DMS153 treated with DMSO at 0.1 percent for 48 hours (cell line): ENCODE data around the gene TCAF1.

Experiments used
- DNase-seq: peaks from one replicate; lab custom pipeline; 2025; ENCODE audit not compliant: unreplicated experiment; lab: John Stamatoyannopoulos, UW

TCAF1 gene

GRCh38 chr7:143901668-143902331 lies at the start of gene TCAF1:
TCAF1 (minus strand) TSS chr7:143902176; CDS start chr7:143876608, 25,568 bp downstream.
- peak; percentile 90 for DNase-seq

DNA sequence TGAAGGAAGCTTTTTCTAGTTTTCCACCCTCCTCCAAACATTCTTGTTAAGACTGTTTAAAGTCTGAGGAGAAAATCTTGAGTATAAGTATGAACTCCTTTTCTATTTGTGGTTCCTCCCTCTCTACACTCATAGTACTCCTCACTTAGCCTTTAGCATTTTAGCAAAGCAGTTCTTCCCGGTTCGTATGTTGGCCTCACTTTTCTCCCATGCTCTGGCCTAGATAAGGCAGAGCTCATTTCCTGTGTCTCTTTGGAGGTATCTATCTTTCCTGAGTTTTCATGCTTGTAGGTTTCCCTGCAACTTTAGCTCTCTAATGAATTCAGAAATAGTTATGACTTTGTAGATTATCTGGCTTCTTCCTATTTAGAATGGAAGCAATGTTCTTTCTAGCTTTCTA lies 46.8 kb upstream of the TCAF1 start:
- no peak for DNase-seq

- no peak for DNase-seq
Measured at GRCh38 chr7:143947111-143947510, 45.1 kb upstream of the TCAF1 start.

- DNase-seq: no peak
Measured at GRCh38 chr7:143945423-143945822, 43.4 kb upstream of the TCAF1 start.

DNA sequence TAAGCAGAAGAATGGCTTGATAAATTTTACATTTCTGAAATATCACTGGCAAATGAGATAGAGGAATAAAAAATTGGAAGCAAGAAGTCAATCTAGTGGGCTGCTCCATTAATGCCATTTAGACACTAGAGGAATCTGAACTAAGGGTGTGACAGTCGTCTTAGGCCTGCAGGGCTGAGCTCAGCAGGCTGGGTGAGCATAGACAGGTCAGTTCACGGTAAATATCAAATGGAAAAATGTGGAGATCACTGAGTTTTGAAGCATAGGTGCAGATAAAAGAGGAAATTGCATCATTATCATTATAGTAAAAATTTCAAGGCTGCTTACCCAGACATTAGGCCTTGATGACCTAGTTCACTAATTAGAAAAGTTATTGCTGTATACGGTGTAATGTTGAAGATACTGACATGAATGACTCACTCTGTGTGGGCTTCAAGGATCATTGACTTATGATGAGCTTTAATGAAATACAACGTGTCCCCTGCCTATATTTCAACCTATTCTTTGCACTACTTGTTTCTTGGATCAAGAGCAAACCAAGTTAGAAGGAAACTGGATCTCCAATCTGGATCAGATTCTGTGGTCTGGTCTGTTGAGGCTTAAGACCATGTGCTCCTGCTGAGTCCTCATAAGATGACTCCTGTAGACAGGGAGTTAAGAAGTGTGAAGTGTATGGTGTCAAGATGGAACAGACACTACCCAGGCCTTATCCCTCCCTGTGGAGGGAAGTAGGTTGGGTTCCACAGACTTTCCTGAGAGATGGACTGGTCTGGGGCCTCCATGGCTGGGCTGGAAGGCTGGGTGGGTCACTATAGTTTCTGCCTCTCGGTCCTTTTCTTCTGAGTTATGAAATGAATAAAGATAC lies 36.6 kb upstream of the TCAF1 start:
- no peak for DNase-seq

DNA sequence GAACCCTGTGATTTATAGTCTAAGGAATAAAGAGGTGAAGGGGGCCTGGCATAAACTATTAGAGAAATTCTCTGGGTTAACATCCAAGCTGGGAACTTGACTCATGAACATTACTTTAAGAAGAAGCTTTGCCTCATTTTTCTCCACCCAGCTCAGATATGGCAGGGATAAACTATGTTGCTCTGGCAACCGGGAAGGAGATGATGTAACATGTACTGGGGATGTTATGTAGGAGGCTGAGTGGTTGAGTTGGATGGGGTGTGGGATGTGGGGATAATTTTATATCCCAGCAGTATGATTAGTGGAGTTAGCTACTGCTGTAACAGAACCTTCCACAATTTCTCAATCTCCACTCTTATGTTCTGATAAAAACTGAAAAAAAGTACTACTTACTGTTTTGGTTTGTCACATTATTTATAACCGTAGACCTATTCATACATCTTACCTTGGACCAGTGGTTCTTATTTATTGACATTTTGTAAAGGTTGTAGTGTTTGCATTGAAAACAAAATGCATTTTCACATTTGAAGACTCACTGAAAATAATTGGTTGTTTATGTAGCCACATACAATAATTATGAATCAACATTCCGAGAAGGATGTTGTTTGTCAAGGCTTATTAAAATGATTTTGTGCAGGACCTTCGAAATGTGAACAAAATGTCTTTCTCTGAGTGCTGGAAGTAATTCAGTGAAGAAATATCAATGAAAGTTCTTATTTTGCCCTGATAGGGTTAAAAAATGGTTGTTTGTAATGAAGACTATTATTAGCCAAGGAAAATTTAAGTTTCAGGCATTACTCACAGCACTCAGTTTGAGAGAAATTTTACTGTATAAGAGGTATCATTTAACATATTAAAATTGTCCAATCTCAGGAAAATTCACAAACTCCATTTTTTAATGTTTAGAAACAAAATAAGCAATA lies 34.4 kb upstream of the TCAF1 start:
- no peak for DNase-seq

- no peak for DNase-seq
Measured at GRCh38 chr7:143934526-143935325, 32.8 kb upstream of the TCAF1 start, which contains the start of gene OR2F2. OR2F2 (plus strand) TSS chr7:143935233; CDS start chr7:143935233, 0 bp downstream.

GRCh38 chr7:143931739-143932138 lies 29.8 kb upstream of the TCAF1 start:
- DNase-seq: no peak

DNA sequence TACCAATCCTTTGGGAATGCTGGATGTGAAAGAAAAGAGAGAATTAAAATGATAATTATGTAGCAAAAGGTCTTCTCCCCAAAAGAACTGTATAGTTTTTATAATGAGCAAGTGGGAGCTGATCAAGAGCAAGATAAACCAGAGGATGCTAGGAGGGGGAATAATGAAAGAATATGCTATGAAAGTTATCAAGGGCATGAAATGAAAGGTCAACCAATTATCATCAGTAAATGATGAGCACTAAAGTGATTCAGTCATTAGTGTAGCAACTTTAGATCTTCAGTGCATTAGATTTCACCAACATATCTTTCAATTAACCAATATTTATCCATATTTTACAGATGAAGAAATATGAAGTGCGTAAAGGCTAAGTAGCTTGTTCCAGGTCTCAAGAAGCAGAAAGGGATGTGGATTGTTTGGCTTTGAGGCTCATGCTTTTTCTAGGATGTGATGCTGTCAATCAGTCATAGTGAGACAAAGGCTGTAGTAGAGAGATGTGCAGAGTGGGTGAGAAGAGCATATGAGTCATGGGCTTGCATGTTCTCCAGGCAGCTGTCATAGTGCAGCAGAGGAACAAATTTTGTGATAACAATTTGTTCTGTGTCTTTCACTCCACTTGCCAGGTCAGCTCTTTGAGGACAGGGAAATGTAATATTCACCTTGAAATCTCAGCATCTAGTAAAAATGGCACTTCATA lies 27.4 kb upstream of the TCAF1 start:
- no peak for DNase-seq

DNA sequence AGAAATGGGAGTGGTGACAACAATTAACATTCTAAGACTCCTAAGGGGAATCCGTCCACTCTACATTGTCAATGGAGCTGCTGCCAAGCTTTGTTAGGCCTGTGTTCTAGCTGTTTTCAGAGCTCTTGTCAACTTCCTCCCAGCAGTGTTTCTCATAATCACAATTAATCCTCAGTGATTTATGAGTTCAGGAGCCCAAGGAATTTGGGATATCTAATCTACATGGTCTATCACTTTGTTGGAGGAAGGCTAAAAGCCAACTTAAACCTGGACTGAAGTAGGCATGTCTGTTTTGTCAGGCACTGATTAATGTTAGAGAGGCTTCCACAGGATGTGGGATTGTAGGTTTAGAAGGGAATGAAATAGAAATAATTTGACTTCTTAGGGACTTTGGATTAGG lies 22.9 kb upstream of the TCAF1 start:
- DNase-seq: no peak

- no peak for DNase-seq
Measured at GRCh38 chr7:143914938-143915652, 13.1 kb upstream of the TCAF1 start.

GRCh38 chr7:143913945-143914615 lies 12.1 kb upstream of the TCAF1 start:
- DNase-seq: no peak

- no peak for DNase-seq
Measured at GRCh38 chr7:143910473-143911248, 8.7 kb upstream of the TCAF1 start.

DNA sequence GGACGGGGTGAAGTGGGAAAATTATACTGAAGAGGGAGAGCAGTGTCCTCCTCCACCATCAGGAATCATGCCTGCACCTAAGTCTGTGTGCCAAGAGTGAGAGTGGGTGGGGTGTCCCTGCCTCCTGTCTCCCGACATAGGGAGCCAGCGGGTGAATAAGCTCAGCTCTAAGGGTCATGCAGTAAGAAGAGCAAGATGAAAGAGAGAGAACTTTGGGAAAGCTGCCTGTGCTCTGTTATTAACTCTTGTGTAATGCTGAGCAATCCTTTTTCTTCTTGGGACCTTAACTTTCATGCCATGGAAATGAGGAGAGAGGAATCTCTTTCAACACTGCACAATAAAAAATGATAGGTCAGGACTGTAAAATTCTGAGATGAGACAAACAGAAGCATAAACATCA lies 7.9 kb upstream of the TCAF1 start:
- DNase-seq: no peak

- DNase-seq: no peak
Measured at GRCh38 chr7:143908120-143908519, 6.1 kb upstream of the TCAF1 start.

GRCh38 chr7:143906895-143907294 lies 4.9 kb upstream of the TCAF1 start:
- no peak for DNase-seq

- no peak for DNase-seq
Measured at GRCh38 chr7:143906151-143906550, 4.2 kb upstream of the TCAF1 start.

DNA sequence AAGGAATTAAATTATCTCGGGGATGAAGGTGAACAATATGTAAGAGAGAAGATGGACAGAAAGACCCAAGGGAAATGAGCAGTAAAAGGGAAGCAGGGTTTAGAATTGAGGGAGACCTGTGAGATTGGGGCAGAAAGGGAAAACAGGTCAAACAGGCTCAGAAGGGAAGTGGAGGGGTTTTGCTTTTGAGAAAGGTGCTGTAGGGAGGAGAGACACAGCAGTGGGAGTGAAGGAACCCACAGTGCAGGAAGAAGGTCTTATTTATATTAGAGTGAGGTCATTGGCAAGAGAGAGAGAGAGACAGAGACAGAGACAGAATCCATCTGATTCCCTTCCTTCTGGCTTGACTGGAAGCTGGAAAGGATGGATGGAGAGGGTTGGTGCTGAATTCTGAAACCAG lies 3.5 kb upstream of the TCAF1 start:
- no peak for DNase-seq
